SU-DHL-6 (cell line): Measurements from ENCODE around the gene OR5B17.

Experiments used
- CTCF ChIP-seq: fragments of 200-600 bp; sonication (generic); IDR thresholded peaks from one replicate; pipeline ENCODE4 v1.5.1; 2017; ENCODE audit warnings: antibody characterized with exemption, mild to moderate bottlenecking, low read length, moderate library complexity; ENCODE audit not compliant: insufficient read depth, poor library complexity, severe bottlenecking
- EZH2phosphoT487 ChIP-seq: fragments of 200-600 bp; sonication (generic), shearing (Covaris generic); conservative IDR thresholded peaks from 2 replicates; pipeline ENCODE4 v1.6.1; 2018; ENCODE audit warnings: mild to moderate bottlenecking, antibody characterized with exemption, low read length, moderate library complexity, mixed read lengths

- TF ChIP-seq CTCF, result no peak
- no peak for TF ChIP-seq EZH2phosphoT487
Measured at GRCh38 chr11:58392746-58393145, 33.9 kb upstream of the OR5B17 start.
